K562 (cell line): Measurements from ENCODE around the gene TMEM63A. TPM values are rescaled to one million over a fixed set of nuclear protein-coding genes. Genes with fewer than 3 reads are reported as not detected.

Experiments used
- ATF1 ChIP-seq, 2 experiments: fragments of 450-650 bp in 1 of 2; IDR thresholded peaks; 2 replicates each; pipeline ENCODE4 v1.6.1; 2016; ENCODE audit warnings: missing compliant biosample characterization in 1 of 2, missing genetic modification characterization in 1 of 2
- BRD9 ChIP-seq: fragments of 450-650 bp; IDR thresholded peaks from 2 replicates; pipeline ENCODE4 v1.6.1; 2018; ENCODE audit warnings: low read depth; ENCODE audit not compliant: partially characterized antibody
- CTBP1 ChIP-seq: fragments of 450-650 bp; IDR thresholded peaks from 2 replicates; pipeline ENCODE4 v1.6.1; 2016; ENCODE audit warnings: borderline replicate concordance
- EP300 ChIP-seq: IDR thresholded peaks from 2 replicates; pipeline ENCODE4 v1.6.1; 2012; ENCODE audit warnings: low read length, improper control_type of control experiment
- FOS ChIP-seq: IDR thresholded peaks from 3 replicates; pipeline ENCODE4 v1.6.1; 2011; ENCODE audit not compliant: insufficient read length; ENCODE audit errors: extremely low read depth
- NFRKB ChIP-seq: fragments of 450-650 bp; IDR thresholded peaks from 2 replicates; pipeline ENCODE4 v1.6.1; 2016; ENCODE audit warnings: low read depth
- RHOXF2B ChIP-seq: fragments of 250-450 bp; sonication (Bioruptor Pico); conservative IDR thresholded peaks from 2 replicates; pipeline ENCODE4 v1.5.1; 2021
- SMARCC2 ChIP-seq: fragments of 450-650 bp; IDR thresholded peaks from 2 replicates; pipeline ENCODE4 v1.6.1; 2017; ENCODE audit warnings: antibody characterized with exemption, moderate library complexity, mild to moderate bottlenecking, low read depth
- SNRNP70 ChIP-seq: fragments of 200-400 bp; formaldehyde crosslinking; optimal IDR thresholded peaks from 2 replicates; pipeline ENCODE3; 2017; ENCODE audit warnings: low read depth, low read length
- ZNF408 ChIP-seq: fragments of 250-450 bp; sonication (Bioruptor Pico); IDR thresholded peaks from 2 replicates; pipeline ENCODE4 v1.4.0; 2020; ENCODE audit warnings: low read depth, mild to moderate bottlenecking, moderate library complexity
- ZNF431 ChIP-seq: sonication (generic); formaldehyde crosslinking; IDR thresholded peaks from 2 replicates; pipeline ENCODE4 v1.8.0; 2022; ENCODE audit warnings: mild to moderate bottlenecking, missing genetic modification reagents
- polyA plus RNA-seq, 8 experiments: library from polyadenylated mRNA; depleted of rRNA in 4 of 8; stranded (reverse) in 5 of 8; unstranded in 3 of 8; fragments of >200 nt; fragmentation: Nextera tagmentation in 2 of 8; fragmentation: Illumina TruSeq in 1 of 8; extraction: Ambion mirVana in 2 of 8; extraction: Trizol in 1 of 8; gene quantifications; 2 replicates each; pipeline versions ENCODE4 v1.2.1 to v1.2.3, GENCODE V29; 2011 to 2014; ENCODE audit warnings: inconsistent platforms in 1 of 8, missing spikeins in 1 of 8
- total RNA-seq, 7 experiments: library from RNA; depleted of rRNA in 6 of 7; stranded (reverse); fragments of >200 nt in 6 of 7; fragmentation: Illumina TruSeq in 2 of 7; extraction: Trizol in 2 of 7; gene quantifications; 2 replicates each; pipeline versions ENCODE4 v1.2.1 to v1.2.3, GENCODE V29; 2011 to 2021; ENCODE audit warnings: low replicate concordance in 1 of 7
- TF ChIP-seq, protein P1 (sequence below): sonication (generic); formaldehyde crosslinking; IDR thresholded peaks from 2 replicates; pipeline ENCODE4 v1.9.0; 2022; ENCODE audit warnings: mild to moderate bottlenecking, missing genetic modification reagents
- TF ChIP-seq, protein P2 (sequence below): fragments of 450-650 bp; IDR thresholded peaks from 2 replicates; pipeline ENCODE4 v1.6.1; 2017; ENCODE audit warnings: antibody characterized with exemption
- TF ChIP-seq, protein P3 (sequence below): fragments of 450-650 bp; conservative IDR thresholded peaks from 2 replicates; pipeline ENCODE4 v1.6.1; 2016; ENCODE audit warnings: missing genetic modification characterization, low read depth, mild to moderate bottlenecking, control low read depth, missing compliant biosample characterization
- TF ChIP-seq, protein P4 (sequence below): fragments of 250-450 bp; sonication (Bioruptor Pico); IDR thresholded peaks from 2 replicates; pipeline ENCODE4 v1.5.0; 2021; ENCODE audit warnings: mild to moderate bottlenecking, borderline replicate concordance
- TF ChIP-seq, protein P5 (sequence below): IDR thresholded peaks from 2 replicates; pipeline ENCODE4 v1.6.1; 2011; ENCODE audit warnings: borderline replicate concordance, low read depth, mild to moderate bottlenecking, moderate library complexity, low read length; ENCODE audit not compliant: insufficient read depth, poor library complexity, severe bottlenecking

The TMEM63A gene
- total and polyA plus RNA-seq, 9 of the 15 experiments (the other 6 are each of a cell fraction or from before 2014, with no cell fraction given) = 2.0 to 54.6 (median 17.5) TPM

DNA sequence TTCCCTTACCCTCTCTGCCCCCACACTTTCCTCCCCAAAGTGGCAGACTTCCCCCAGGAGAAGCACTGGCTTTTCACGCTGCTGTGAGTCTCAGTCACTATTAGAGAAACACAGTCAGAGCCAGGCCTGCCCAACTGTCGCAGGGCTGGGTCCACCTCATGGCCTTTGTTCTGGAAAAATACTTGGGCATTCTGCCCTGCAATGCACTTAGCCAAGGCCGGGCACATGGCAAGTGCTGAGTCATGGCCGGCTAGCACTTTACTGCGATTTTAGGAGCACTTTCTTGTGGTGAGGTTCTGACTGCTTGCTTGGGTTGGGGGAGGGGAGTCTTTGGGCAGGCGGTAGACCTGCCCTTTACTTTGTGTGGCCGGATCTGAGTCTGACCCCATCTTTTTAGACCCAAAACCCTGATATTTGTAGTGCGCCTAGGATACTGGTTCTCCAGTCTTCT is 64.5 kb downstream of the TMEM63A start (continued):
- no peak for TF ChIP-seq SNRNP70
- no peak for TF ChIP-seq BRD9
- TF ChIP-seq ZNF408 = no peak
- peak; percentile 54; the same call in 1 of the 2 replicates for TF ChIP-seq EP300
- peak; percentile 34; the same call in 1 of the 2 replicates for TF ChIP-seq NFRKB
- TF ChIP-seq FOS = no peak
- TF ChIP-seq, protein P1, sequence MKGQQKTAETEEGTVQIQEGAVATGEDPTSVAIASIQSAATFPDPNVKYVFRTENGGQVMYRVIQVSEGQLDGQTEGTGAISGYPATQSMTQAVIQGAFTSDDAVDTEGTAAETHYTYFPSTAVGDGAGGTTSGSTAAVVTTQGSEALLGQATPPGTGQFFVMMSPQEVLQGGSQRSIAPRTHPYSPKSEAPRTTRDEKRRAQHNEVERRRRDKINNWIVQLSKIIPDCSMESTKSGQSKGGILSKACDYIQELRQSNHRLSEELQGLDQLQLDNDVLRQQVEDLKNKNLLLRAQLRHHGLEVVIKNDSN (CRISPR knock-in tag) = no peak
- TF ChIP-seq ATF1 (CRISPR knock-in tag; IDR thresholded peaks at IDR 0.05) = no peak
- no peak for TF ChIP-seq ATF1 (tag; IDR thresholded peaks at IDR 0.05)
- TF ChIP-seq RHOXF2B (CRISPR knock-in tag) = no peak
- TF ChIP-seq, protein P2, sequence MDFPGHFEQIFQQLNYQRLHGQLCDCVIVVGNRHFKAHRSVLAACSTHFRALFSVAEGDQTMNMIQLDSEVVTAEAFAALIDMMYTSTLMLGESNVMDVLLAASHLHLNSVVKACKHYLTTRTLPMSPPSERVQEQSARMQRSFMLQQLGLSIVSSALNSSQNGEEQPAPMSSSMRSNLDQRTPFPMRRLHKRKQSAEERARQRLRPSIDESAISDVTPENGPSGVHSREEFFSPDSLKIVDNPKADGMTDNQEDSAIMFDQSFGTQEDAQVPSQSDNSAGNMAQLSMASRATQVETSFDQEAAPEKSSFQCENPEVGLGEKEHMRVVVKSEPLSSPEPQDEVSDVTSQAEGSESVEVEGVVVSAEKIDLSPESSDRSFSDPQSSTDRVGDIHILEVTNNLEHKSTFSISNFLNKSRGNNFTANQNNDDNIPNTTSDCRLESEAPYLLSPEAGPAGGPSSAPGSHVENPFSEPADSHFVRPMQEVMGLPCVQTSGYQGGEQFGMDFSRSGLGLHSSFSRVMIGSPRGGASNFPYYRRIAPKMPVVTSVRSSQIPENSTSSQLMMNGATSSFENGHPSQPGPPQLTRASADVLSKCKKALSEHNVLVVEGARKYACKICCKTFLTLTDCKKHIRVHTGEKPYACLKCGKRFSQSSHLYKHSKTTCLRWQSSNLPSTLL = no peak
- no peak for TF ChIP-seq ZNF431 (CRISPR knock-in tag)
- no peak for TF ChIP-seq SMARCC2
- TF ChIP-seq, protein P3, sequence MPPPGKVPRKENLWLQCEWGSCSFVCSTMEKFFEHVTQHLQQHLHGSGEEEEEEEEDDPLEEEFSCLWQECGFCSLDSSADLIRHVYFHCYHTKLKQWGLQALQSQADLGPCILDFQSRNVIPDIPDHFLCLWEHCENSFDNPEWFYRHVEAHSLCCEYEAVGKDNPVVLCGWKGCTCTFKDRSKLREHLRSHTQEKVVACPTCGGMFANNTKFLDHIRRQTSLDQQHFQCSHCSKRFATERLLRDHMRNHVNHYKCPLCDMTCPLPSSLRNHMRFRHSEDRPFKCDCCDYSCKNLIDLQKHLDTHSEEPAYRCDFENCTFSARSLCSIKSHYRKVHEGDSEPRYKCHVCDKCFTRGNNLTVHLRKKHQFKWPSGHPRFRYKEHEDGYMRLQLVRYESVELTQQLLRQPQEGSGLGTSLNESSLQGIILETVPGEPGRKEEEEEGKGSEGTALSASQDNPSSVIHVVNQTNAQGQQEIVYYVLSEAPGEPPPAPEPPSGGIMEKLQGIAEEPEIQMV = no peak
- TF ChIP-seq, protein P4, sequence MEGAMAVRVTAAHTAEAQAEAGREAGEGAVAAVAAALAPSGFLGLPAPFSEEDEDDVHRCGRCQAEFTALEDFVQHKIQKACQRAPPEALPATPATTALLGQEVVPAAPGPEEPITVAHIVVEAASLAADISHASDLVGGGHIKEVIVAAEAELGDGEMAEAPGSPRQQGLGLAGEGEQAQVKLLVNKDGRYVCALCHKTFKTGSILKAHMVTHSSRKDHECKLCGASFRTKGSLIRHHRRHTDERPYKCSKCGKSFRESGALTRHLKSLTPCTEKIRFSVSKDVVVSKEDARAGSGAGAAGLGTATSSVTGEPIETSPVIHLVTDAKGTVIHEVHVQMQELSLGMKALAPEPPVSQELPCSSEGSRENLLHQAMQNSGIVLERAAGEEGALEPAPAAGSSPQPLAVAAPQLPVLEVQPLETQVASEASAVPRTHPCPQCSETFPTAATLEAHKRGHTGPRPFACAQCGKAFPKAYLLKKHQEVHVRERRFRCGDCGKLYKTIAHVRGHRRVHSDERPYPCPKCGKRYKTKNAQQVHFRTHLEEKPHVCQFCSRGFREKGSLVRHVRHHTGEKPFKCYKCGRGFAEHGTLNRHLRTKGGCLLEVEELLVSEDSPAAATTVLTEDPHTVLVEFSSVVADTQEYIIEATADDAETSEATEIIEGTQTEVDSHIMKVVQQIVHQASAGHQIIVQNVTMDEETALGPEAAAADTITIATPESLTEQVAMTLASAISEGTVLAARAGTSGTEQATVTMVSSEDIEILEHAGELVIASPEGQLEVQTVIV (CRISPR knock-in tag) = no peak
- peak; percentile 23; the same call in 1 of the 2 replicates for TF ChIP-seq CTBP1
- TF ChIP-seq, protein P5, sequence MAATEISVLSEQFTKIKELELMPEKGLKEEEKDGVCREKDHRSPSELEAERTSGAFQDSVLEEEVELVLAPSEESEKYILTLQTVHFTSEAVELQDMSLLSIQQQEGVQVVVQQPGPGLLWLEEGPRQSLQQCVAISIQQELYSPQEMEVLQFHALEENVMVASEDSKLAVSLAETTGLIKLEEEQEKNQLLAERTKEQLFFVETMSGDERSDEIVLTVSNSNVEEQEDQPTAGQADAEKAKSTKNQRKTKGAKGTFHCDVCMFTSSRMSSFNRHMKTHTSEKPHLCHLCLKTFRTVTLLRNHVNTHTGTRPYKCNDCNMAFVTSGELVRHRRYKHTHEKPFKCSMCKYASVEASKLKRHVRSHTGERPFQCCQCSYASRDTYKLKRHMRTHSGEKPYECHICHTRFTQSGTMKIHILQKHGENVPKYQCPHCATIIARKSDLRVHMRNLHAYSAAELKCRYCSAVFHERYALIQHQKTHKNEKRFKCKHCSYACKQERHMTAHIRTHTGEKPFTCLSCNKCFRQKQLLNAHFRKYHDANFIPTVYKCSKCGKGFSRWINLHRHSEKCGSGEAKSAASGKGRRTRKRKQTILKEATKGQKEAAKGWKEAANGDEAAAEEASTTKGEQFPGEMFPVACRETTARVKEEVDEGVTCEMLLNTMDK = no peak
